ENCODE measurements around the gene PITPNC1.
"Not testable (repeated sequence)": the region's sequence is repeated elsewhere in the genome, so short reads cannot be mapped to it uniquely, and the experiment has no call there.

The PITPNC1 gene

DNA sequence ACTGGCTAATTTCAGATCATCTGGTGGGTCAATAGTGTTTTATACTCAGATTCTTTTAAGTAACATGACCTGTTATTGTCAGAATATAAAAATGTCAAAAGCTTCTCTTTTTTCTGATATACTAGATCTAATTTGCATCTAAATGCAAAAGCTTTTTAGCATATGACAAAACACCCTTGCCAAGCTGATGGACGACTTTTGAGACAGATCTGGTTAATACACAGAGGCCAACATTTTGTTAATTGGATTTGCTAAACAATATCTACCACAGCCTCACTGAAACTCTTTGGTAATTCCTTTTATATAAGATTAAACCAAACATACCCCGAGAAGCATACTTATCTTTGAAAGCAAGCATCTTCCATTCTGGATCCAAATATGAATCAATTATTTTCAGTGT lies 330.4 kb downstream of the PITPNC1 start:
- no peak for DNase-seq

DNA sequence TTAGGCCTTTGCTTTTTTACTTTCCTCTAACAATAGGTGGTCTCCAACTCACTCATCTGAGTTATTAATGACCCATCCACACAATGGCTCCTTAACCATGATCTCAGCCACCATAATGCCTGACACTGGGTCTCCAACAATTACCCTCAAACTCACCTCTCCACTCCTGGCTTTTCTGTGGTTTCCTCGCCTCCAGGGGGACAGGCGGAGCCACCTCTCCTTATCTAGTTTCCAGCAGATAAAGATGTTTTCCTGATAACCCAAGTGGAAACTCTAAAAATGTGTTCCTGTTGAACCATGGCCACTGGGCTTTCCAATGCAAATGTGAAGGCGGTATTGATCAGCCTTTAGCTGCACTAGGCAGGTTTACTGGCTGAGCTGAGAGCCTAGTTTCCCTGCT lies 331.3 kb downstream of the PITPNC1 start:
- DNase-seq, result no peak

DNA sequence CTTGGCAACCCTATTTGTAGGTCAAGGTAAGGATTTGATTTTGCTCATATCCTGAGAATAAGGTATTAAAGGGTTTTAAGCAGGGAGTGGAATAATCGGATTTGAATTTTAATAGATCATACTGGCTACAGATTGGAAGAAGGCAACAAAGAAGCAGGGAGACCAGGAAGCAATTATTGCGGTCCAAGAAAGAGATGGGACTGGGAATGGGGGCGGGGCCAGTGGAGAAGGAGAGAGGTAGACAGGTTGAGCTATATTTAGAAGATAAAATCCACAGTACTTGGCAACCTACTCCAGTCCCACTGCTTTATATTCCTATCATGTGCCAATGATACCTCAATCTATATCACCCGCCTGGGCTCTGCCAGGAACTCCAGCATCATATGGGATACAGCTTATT lies 334.8 kb downstream of the PITPNC1 start:
- DNase-seq, result no peak

DNA sequence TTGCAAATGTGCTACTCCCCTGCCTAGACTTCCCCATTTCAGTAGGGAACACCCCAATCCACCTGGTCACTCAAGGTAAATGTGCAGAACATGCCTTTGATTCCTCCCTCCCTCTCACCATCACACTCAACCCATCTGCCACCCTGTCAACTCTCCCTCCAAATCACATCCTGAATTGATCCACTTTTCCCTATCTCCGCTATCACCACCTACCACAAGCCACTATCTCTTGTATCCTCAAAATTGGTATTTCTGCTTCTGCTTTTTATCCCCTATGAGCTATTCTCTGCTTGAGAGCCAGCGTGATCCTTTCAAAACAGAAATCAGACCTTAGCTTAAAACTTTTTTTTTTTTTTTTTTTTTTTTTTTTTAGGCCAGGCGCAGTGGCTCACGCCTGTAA lies 335.3 kb downstream of the PITPNC1 start:
- DNase-seq, result no peak

DNA sequence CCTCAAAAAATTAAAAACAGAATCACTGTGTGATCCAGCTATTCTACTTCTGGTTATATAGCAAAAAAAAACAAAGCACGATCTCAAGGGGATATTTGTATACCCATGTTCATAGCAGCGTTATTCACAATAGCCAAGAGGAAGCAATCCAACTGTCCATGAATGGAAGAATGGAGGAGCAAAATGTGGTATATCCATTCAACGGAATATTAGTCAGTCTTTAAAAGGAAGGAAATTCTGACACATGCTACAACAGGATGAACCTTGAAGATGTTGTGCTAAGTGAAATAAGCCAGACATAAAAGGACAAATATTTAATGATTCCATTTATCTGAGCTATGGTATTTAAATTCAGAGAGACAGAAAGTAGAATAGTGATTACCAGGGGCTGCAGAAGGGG lies 336.1 kb downstream of the PITPNC1 start:
- DNase-seq, result no peak

DNA sequence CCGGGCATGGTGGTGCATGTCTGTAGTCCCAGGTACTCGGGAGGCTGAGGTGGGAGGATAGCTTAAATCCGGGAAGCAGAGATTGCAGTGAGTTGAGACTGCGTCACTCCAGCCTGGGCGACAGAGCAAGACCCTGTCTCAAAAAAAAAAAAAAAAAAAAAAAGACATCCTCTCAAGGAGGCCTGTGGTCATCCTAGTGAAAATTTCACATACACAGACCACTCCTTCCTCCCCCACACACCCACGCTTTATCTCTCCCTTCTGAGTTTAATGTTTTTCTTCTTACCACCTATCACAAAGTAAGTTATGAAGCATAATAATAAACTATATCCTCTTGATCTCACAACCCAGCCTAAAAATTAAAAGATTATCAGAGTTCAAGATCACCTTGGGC lies 339.3 kb downstream of the PITPNC1 start:
- no peak for DNase-seq

DNA sequence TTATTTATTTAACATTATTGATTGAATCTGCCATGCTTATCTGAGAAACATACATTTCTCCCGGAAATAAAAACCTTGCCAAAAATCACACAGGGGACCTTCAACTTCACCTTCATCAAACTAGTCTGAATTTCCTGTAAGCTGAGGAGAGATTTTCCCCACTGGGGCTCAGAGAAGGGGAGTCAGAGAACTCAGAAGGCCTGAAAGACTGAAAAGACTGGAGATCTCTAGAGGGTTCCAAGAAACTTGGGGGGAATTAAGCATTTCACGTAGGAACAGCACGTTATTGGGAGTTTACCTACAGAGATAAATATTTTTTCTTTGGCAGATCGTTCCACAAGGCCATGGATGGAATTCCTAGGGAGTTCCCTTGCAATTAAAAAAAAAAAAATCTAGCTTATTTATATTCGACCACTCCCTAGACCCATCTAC lies 340.1 kb downstream of the PITPNC1 start:
- DNase-seq, result no peak

DNA sequence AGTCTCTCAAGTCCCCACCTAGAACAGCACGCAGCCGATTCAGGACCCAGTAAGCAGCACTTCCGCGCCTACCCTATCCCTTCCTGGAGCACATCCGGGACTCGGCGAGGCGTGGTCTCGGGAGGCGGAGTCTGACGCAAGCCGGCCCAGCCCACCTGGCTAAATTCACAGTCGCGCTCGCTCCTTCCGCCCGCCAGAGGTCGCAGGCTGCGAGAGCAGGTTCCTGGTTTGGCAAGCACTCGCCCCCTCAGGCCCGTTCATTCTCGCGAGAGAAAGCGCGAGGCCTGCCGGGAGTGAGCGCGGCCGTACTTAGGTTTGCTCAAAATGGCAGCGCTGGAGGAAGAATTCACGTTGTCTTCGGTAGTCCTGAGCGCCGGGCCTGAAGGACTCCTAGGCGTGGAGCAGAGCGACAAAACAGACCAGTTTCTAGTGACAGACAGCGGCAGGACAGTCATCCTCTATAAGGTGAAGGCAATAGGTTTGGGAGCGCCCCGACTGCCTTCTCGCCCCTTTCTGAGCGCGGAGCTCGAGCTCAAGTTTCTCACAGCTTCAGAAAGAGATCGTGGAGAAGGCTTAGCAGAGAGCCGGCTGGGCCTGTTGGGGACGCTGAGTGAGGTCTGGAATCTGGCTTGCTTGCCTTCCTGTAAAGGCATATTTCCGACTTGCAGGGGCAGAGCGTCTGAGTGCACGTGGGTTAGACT lies 340.7 kb downstream of the PITPNC1 start, which contains the start of gene NOL11:
Gene NOL11 (plus strand): TSS at position 313 of the 701 bp plus-strand sequence. CDS start 12 bp downstream, at position 325.
- DNase-seq, result peak; percentile 98 to 99 (median 99)

DNA sequence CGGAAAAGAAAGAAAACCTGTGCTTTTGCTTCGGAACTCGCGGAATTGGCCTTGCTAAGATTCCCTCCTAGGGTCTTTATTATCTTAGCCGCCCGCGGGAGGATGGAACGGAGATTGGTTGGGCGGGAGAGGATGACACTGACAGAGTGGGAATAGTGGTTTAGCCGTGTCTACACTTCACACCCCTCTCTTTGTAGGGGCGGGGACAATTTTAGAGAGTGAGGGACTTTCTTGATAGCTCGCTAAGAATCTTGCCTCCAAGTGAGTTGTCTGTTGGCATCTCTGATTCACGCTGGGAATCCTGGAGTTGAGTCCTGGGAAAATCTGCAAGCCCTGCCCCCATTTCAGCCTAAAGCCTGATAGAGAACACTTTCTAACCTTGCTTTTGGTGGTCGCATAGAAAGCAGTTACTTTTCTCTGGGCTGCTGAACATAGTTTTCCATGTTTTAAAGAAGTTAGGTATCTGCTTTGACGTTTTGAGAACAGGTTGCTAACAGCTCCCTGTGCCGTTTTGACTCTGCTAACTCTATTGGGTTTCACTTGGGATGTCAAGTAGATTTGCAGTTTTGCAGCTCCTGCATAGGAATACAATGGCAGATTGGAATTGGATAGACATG lies 341.4 kb downstream of the PITPNC1 start:
- no peak for DNase-seq

DNA sequence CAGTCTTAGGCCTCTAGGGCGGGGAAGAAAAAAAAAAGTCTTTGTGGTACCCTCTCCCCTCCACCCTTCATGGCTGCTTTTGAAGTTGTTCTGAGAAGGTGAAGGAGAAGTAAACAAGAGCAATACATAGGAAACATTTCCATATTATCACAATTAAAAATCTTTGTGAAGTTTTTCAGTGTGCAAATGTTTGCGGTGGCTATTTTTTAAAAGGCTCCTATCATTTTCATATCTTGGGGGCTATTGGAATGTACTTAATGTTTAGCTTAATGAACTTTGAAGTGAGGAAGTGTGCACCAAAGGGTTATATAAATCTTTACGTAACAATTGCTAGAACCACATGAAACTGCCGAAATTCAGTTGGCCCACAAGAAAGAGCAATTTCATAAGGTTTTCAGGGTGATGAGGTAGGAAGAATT lies 348.3 kb downstream of the PITPNC1 start:
- no peak for DNase-seq

DNA sequence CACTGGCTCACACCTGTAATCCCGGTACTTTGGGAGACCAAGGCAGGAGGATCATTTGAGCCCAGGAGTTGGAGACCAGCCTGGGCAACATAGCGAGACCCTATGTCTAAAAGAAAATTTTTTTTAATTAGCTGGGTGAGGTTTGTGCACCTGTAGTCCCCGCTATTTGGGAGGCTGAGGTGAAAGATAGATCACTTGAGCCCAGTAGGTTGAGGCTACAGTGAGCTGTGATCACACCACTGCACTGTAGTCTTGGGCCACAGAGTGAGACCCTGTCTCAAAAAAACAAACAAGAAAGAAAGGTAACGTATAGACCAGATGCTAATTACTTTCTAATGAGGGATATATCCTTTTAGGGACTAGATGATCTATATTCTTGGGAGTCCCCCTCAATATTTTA lies 348.7 kb downstream of the PITPNC1 start:
- DNase-seq, result no peak

DNA sequence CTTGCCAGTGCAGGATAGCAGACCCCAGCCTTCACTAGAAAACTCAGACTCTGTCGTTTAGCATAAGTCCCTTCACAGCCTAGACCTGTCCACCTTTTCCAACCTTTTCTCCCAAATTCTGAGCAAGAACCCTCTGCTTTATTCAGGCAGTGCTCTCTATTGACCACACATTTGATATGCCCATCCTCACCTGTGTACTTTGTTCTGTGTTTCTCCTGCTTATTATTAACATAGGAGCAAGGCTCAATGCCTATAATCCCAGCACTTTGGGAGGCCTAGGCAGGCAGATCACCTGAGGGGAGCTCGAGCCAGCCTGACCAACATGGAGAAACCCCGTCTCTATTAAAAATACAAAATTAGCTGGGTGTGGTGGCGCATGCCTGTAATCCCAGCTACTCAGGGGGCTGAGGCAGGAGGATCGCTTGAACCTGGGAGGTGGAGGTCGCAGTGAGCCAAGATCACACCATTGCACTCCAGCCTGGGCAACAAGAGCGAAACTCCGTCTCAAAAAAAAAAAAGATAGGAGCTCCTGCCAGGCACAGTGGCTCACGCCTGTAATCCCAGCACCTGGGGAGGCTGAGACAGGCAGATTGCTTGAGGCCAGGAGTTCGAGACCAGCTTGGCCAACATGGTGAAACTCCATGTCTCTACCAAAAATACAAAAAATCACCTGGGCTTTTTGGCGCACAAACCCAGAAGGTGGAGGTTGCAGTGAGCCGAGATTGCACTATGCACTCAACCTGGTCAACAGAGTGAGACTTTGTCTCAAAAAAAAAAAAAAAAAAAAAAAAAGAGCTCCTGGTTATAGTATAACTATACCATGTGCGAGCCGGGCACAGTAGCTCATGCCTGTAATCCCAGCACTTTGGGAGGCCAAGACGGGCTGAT lies 350.3 kb downstream of the PITPNC1 start:
- DNase-seq, result not testable (repeated sequence)

DNA sequence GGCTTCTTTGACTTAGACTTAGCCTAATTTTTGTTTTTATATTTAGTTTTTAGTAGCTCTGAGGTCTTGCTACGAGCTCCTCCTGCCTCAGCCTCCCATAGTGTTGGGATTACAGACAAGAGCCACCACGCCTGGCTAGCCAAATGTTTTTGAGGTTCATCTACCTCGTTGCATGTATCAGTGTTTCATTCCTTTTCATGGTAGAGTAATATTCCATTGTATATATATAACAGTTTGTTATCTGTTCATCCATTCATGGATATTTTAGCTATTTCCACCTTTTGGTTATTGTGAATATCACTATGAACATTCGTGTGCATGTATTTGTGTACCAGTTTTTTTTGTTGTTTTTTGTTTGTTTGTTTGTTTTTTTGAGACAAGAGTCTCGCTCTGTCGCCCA lies 352.8 kb downstream of the PITPNC1 start:
- no peak for DNase-seq

DNA sequence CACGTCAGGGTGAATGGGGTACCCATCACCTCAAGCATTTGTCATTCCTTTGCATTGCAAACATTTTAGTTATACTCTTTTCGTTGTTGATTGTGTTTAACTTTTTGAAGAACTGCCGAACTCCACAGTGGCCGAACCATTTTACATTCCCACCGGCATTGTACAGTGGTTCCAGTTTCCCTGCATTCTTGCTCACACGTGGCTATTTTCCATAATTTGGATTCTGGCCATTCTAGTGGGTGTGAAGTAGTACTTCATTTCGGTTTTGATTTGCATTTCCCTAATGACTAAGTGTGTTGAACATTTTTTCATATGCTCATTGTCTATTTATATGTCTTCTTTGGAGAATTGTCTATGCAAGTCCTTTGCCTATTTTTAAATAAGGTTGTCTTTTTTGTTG lies 353.6 kb downstream of the PITPNC1 start:
- DNase-seq, result no peak

DNA sequence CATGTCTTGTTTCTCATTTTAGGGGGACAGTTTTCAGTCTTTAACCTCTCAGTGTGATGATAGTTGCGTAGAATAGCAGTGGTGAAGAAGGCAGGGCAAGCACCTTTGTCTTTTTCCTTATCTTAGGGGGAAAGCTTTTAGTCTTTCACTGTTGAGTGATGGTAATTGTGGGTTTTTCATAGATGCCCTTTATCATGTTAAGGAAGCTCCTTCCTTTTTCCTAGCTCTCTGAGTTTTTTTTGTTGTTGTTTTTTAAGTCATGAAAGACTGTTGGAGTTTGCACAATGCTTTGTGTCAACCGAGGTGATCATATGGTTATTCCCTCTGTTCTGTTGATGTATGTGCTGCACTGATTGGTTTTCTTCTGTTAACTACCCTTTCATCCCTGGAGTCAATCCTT lies 356.4 kb downstream of the PITPNC1 start:
- DNase-seq, result no peak

DNA sequence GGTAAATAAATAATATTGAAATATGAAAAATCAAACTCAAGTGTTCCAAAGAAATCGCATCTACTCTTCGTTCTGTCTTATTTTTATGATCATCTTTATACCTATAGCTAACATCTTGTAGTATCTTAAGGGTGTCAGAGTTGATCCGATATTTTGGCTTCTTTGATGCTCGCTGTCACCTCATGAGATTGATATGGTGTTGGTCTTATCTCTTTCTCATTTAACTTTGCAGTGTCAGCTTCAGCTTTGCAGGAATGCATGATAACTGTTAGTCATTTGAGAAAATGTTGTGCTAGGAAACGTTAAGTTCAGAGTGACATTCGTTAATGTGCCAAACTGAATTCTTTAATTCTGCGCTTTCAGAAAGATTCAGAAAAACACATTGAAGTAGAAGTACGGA lies 360.1 kb downstream of the PITPNC1 start:
- no peak for DNase-seq

DNA sequence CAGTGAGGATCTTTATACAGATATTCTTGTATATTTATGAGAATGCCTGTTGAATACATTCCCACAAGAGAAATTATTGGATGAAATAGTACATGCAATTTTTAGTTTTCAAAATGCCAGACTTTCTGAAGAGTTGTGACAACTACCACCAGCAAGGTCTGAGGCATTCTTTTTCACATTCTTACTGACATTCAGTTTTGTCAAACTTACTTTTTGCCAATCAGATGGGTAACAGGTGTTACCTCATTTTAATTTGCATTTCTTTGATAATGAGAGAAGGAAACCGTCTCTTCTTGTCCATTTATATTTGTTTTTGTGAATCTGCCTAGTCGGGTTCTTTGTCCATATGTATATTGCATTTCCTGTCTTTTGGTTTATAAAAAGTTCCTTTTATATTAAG lies 364.9 kb downstream of the PITPNC1 start:
- no peak for DNase-seq

All from activated CD4-positive, CD25-positive, alpha-beta regulatory T cell (primary cell).